NT2/D1 (cell line): ENCODE measurements around the gene CHRNE.

ENCODE experiments used
- DNase-seq: peaks from one replicate; pipeline ENCODE4 v3.0.0-alpha.2; 2011; ENCODE audit warnings: low read depth, low spot score
- H3K27me3 ChIP-seq: 2 replicates; pipeline ENCODE4 v1.6.0; 2011; ENCODE audit warnings: mild to moderate bottlenecking; ENCODE audit not compliant: insufficient read length, insufficient read depth
- H3K36me3 ChIP-seq: 2 replicates; pipeline ENCODE4 v1.6.1; 2011; ENCODE audit warnings: mild to moderate bottlenecking, low read length, mixed read lengths; ENCODE audit not compliant: insufficient read depth, insufficient read length
- H3K4me1 ChIP-seq: 2 replicates; pipeline ENCODE4 v1.5.1; 2011; ENCODE audit not compliant: insufficient read depth, insufficient read length
- H3K4me3 ChIP-seq: 2 replicates; pipeline ENCODE4 v1.5.1; 2011; ENCODE audit warnings: low read depth; ENCODE audit not compliant: insufficient read length
- H3K9ac ChIP-seq: 2 replicates; pipeline ENCODE4 v1.6.0; 2011; ENCODE audit warnings: low read depth; ENCODE audit not compliant: insufficient read length
- H3K9me3 ChIP-seq: 2 replicates; pipeline ENCODE4 v1.5.1; 2011; ENCODE audit warnings: mild to moderate bottlenecking, low read length; ENCODE audit not compliant: insufficient read depth
- SUZ12 ChIP-seq: IDR thresholded peaks from 2 replicates; pipeline ENCODE4 v1.6.1; 2011; ENCODE audit not compliant: insufficient read length, insufficient read depth; ENCODE audit errors: extremely low read depth
- YY1 ChIP-seq: IDR thresholded peaks from 2 replicates; pipeline ENCODE4 v1.6.1; 2011; ENCODE audit not compliant: insufficient read length, insufficient read depth
- ZNF274 ChIP-seq: IDR thresholded peaks from 2 replicates; pipeline ENCODE4 v1.6.1; 2011; ENCODE audit warnings: mild to moderate bottlenecking, low read depth, low read length

The CHRNE gene

GRCh38 chr17:4938069-4938491 lies 35.2 kb upstream of the CHRNE start:
- Histone ChIP-seq H3K36me3 (peaks cover 57% of the 10 kb centered on the region), H3K4me3 (no peak overlapping the region), H3K9me3 (no peaks in the 10 kb centered on the region), H3K27me3 (no peaks in the 10 kb centered on the region), H3K9ac (peak overlapping the region; percentile 99), H3K4me1 (peaks cover 10% of the 10 kb centered on the region)
- TF ChIP-seq YY1 (no peak), SUZ12 (no peak), ZNF274 (no peak)
- no peak for DNase-seq

- H3K4me1 ChIP-seq = peaks cover 10% of the 10 kb centered on the region
- TF ChIP-seq SUZ12 = no peak
- no peak for TF ChIP-seq YY1
- no peak for TF ChIP-seq ZNF274
- peaks cover 55% of the 10 kb centered on the region for H3K36me3 ChIP-seq
- H3K4me3 ChIP-seq = no peak overlapping the region
- no peaks in the 10 kb centered on the region for H3K27me3 ChIP-seq
- H3K9ac ChIP-seq = no peak overlapping the region
- H3K9me3 ChIP-seq = no peaks in the 10 kb centered on the region
- no peak for DNase-seq
Measured at GRCh38 chr17:4937553-4937952, 34.7 kb upstream of the CHRNE start.

- Histone ChIP-seq H3K36me3 (peaks cover 48% of the 10 kb centered on the region), H3K4me3 (no peak overlapping the region), H3K9me3 (no peaks in the 10 kb centered on the region), H3K4me1 (peaks cover 10% of the 10 kb centered on the region), H3K9ac (no peak overlapping the region), H3K27me3 (no peaks in the 10 kb centered on the region)
- no peak for DNase-seq
- TF ChIP-seq ZNF274 = no peak
- TF ChIP-seq YY1 = no peak
- no peak for TF ChIP-seq SUZ12
Measured at GRCh38 chr17:4936436-4936835, 33.5 kb upstream of the CHRNE start.

GRCh38 chr17:4935650-4936049 lies 32.8 kb upstream of the CHRNE start:
- no peak for TF ChIP-seq SUZ12
- Histone ChIP-seq H3K9me3 (no peaks in the 10 kb centered on the region), H3K27me3 (no peaks in the 10 kb centered on the region), H3K4me1 (peaks cover 10% of the 10 kb centered on the region), H3K9ac (no peak overlapping the region), H3K36me3 (peaks cover 53% of the 10 kb centered on the region), H3K4me3 (no peak overlapping the region)
- DNase-seq = no peak

- Histone ChIP-seq H3K27me3 (no peaks in the 10 kb centered on the region), H3K36me3 (peaks cover 57% of the 10 kb centered on the region), H3K4me1 (peaks cover 10% of the 10 kb centered on the region), H3K4me3 (no peak overlapping the region), H3K9me3 (no peaks in the 10 kb centered on the region), H3K9ac (no peak overlapping the region)
- DNase-seq = no peak
- no peak for TF ChIP-seq SUZ12
- no peak for TF ChIP-seq YY1
- TF ChIP-seq ZNF274 = no peak
Measured at GRCh38 chr17:4934173-4934979, 31.5 kb upstream of the CHRNE start.

- H3K9ac ChIP-seq = no peak overlapping the region
- no peak overlapping the region for H3K4me3 ChIP-seq
- no peak for DNase-seq
- H3K36me3 ChIP-seq = peaks cover 55% of the 10 kb centered on the region
- TF ChIP-seq SUZ12 (no peak), ZNF274 (no peak), YY1 (no peak)
- no peaks in the 10 kb centered on the region for H3K9me3 ChIP-seq
- peaks cover 7% of the 10 kb centered on the region for H3K4me1 ChIP-seq
- no peaks in the 10 kb centered on the region for H3K27me3 ChIP-seq
Measured at GRCh38 chr17:4933646-4934045, 30.7 kb upstream of the CHRNE start.

GRCh38 chr17:4932756-4933155 lies 29.9 kb upstream of the CHRNE start:
- no peak for TF ChIP-seq SUZ12
- no peak for TF ChIP-seq ZNF274
- TF ChIP-seq YY1 = no peak
- Histone ChIP-seq H3K4me1 (peaks cover 5% of the 10 kb centered on the region), H3K9me3 (no peaks in the 10 kb centered on the region), H3K9ac (no peak overlapping the region), H3K36me3 (peaks cover 46% of the 10 kb centered on the region), H3K4me3 (no peak overlapping the region), H3K27me3 (no peaks in the 10 kb centered on the region)
- no peak for DNase-seq
